K562 (cell line): Measurements from ENCODE around the gene CCDC137. TPM values are rescaled to one million over a fixed set of nuclear protein-coding genes. Genes with fewer than 3 reads are reported as not detected.

ENCODE experiments used
- CREB1 ChIP-seq, 2 experiments: sonication (generic) in 1 of 2; formaldehyde crosslinking in 1 of 2; IDR thresholded peaks; 2 replicates each; pipeline versions ENCODE4 v1.6.1 to v1.8.0; 2012 to 2022; ENCODE audit warnings: inconsistent platforms in 1 of 2, mild to moderate bottlenecking in 1 of 2, missing genetic modification reagents in 1 of 2, moderate library complexity in 1 of 2
- DPF2 ChIP-seq: fragments of 450-650 bp; IDR thresholded peaks from 2 replicates; pipeline ENCODE4 v1.6.1; 2016
- FUS ChIP-seq: fragments of 200-400 bp; formaldehyde crosslinking; optimal IDR thresholded peaks from 2 replicates; pipeline ENCODE3; 2017; ENCODE audit warnings: low read depth, low read length
- LEF1 ChIP-seq: fragments of 450-650 bp; IDR thresholded peaks from 2 replicates; pipeline ENCODE4 v1.6.1; 2016; ENCODE audit warnings: mild to moderate bottlenecking
- SAFB2 ChIP-seq: fragments of 200-400 bp; formaldehyde crosslinking; IDR thresholded peaks from 2 replicates; pipeline ENCODE4 v1.6.1; 2018; ENCODE audit warnings: borderline replicate concordance, low read length, low read depth, moderate library complexity; ENCODE audit not compliant: severe bottlenecking
- SIX5 ChIP-seq, 2 experiments: IDR thresholded peaks; 2 replicates each; pipeline ENCODE4 v1.6.1; 2011; ENCODE audit warnings: low read length in 2 of 2, borderline replicate concordance in 1 of 2, low read depth in 1 of 2, mild to moderate bottlenecking in 1 of 2, moderate library complexity in 1 of 2; ENCODE audit not compliant: insufficient read depth in 1 of 2
- SLC30A9 ChIP-seq: fragments of 250-450 bp; sonication (Bioruptor Pico); IDR thresholded peaks from 2 replicates; pipeline ENCODE4 v1.8.0; 2022; ENCODE audit warnings: mild to moderate bottlenecking, moderate library complexity
- SRSF7 ChIP-seq: fragments of 200-400 bp; formaldehyde crosslinking; optimal IDR thresholded peaks from 2 replicates; pipeline ENCODE3; 2017; ENCODE audit warnings: mild to moderate bottlenecking, low read depth, low read length
- TGIF2 ChIP-seq: sonication (generic); formaldehyde crosslinking; IDR thresholded peaks from 2 replicates; pipeline ENCODE4 v1.8.1; 2022; ENCODE audit warnings: mild to moderate bottlenecking, missing genetic modification reagents, moderate library complexity
- ZNF23 ChIP-seq: fragments of 250-450 bp; sonication (Bioruptor Pico); IDR thresholded peaks from 2 replicates; pipeline ENCODE4 v1.4.0; 2020; ENCODE audit warnings: mild to moderate bottlenecking
- polyA plus RNA-seq, 8 experiments: library from polyadenylated mRNA; depleted of rRNA in 4 of 8; stranded (reverse) in 5 of 8; unstranded in 3 of 8; fragments of >200 nt; fragmentation: Nextera tagmentation in 2 of 8; fragmentation: Illumina TruSeq in 1 of 8; extraction: Ambion mirVana in 2 of 8; extraction: Trizol in 1 of 8; gene quantifications; 2 replicates each; pipeline versions ENCODE4 v1.2.1 to v1.2.3, GENCODE V29; 2011 to 2014; ENCODE audit warnings: inconsistent platforms in 1 of 8, missing spikeins in 1 of 8
- total RNA-seq, 7 experiments: library from RNA; depleted of rRNA in 6 of 7; stranded (reverse); fragments of >200 nt in 6 of 7; fragmentation: Illumina TruSeq in 2 of 7; extraction: Trizol in 2 of 7; gene quantifications; 2 replicates each; pipeline versions ENCODE4 v1.2.1 to v1.2.3, GENCODE V29; 2011 to 2021; ENCODE audit warnings: low replicate concordance in 1 of 7
- TF ChIP-seq, protein P1 (sequence below): sonication (generic); formaldehyde crosslinking; IDR thresholded peaks from 2 replicates; pipeline ENCODE4 v1.8.0; 2022; ENCODE audit warnings: mild to moderate bottlenecking, missing genetic modification reagents
- TF ChIP-seq, protein P2 (sequence below), 2 experiments: fragments of 450-650 bp; IDR thresholded peaks; 2 replicates each; pipeline ENCODE4 v1.6.1; 2018; ENCODE audit warnings: mild to moderate bottlenecking in 2 of 2, low read depth in 1 of 2; ENCODE audit not compliant: partially characterized antibody in 2 of 2
- TF ChIP-seq, protein P3 (sequence below): fragments of 450-650 bp; formaldehyde crosslinking; IDR thresholded peaks from 2 replicates; pipeline ENCODE4 v1.4.0; 2020; ENCODE audit warnings: mild to moderate bottlenecking, moderate library complexity
- TF ChIP-seq, protein P4 (sequence below): sonication (generic); formaldehyde crosslinking; IDR thresholded peaks from 2 replicates; pipeline ENCODE4 v1.8.1; 2023; ENCODE audit warnings: mild to moderate bottlenecking, missing genetic modification reagents
- TF ChIP-seq, protein P5 (sequence below): sonication (generic); formaldehyde crosslinking; IDR thresholded peaks from 2 replicates; pipeline ENCODE4 v1.8.1; 2023; ENCODE audit warnings: mild to moderate bottlenecking, missing genetic modification reagents

CCDC137 gene
- total and polyA plus RNA-seq, 9 of the 15 experiments (the other 6 are each of a cell fraction or from before 2014, with no cell fraction given), result 2.3 to 68.1 (median 38.3) TPM

DNA sequence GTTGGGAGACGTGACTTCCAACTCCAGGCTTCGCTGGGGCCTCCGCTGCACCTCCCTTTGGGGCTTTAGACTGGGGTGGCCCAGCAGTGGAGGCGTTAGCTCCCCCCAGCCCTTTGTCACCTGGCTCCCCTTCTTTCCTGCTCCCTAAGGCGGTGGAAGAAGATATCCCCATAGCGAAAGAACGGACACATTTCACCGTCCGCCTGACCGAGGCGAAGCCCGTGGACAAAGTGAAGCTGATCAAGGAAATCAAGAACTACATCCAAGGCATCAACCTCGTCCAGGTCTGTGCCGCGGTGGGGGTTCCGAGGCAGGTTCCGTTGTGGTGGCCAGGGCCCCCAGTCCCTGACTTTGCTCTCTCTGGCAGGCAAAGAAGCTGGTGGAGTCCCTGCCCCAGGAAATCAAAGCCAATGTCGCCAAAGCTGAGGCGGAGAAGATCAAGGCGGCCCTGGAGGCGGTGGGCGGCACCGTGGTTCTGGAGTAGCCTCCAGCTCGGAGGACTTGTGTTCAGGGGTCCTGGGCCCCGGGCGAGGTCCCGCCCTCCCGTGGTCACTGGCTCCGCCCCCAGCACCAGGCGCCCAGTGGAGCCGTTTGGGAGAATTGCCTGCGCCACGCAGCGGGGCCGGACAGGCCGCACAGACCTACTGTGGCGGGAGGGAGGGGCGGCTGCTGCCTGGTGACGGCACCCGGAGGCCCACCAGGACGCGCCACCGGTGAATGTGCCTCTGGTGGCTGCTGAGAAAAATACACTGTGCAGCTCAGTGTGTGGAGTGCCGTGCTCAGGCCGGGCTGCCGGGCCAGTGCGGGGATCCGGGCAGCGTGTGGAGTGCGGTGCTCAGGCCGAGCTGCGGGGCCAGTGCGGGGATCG is 40.5 kb downstream of the CCDC137 start (continued):
- TF ChIP-seq LEF1 (no peak), TGIF2 (CRISPR knock-in tag) (no peak), CREB1 (IDR thresholded peaks at IDR 0.05) (no peak), CREB1 (CRISPR knock-in tag; IDR thresholded peaks at IDR 0.05) (no peak), ZNF23 (CRISPR knock-in tag) (no peak), SLC30A9 (CRISPR knock-in tag) (no peak), FUS (no peak), DPF2 (no peak), SRSF7 (no peak), SAFB2 (no peak), SIX5 (IDR thresholded peaks at IDR 0.05; ENCODE audit: borderline replicate concordance in 1 of 2, insufficient read depth in 1 of 2, low read depth in 1 of 2, low read length in 2 of 2) (no peak)
- TF ChIP-seq, protein P1, sequence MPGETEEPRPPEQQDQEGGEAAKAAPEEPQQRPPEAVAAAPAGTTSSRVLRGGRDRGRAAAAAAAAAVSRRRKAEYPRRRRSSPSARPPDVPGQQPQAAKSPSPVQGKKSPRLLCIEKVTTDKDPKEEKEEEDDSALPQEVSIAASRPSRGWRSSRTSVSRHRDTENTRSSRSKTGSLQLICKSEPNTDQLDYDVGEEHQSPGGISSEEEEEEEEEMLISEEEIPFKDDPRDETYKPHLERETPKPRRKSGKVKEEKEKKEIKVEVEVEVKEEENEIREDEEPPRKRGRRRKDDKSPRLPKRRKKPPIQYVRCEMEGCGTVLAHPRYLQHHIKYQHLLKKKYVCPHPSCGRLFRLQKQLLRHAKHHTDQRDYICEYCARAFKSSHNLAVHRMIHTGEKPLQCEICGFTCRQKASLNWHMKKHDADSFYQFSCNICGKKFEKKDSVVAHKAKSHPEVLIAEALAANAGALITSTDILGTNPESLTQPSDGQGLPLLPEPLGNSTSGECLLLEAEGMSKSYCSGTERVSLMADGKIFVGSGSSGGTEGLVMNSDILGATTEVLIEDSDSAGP (CRISPR knock-in tag), result no peak
- TF ChIP-seq, protein P2, sequence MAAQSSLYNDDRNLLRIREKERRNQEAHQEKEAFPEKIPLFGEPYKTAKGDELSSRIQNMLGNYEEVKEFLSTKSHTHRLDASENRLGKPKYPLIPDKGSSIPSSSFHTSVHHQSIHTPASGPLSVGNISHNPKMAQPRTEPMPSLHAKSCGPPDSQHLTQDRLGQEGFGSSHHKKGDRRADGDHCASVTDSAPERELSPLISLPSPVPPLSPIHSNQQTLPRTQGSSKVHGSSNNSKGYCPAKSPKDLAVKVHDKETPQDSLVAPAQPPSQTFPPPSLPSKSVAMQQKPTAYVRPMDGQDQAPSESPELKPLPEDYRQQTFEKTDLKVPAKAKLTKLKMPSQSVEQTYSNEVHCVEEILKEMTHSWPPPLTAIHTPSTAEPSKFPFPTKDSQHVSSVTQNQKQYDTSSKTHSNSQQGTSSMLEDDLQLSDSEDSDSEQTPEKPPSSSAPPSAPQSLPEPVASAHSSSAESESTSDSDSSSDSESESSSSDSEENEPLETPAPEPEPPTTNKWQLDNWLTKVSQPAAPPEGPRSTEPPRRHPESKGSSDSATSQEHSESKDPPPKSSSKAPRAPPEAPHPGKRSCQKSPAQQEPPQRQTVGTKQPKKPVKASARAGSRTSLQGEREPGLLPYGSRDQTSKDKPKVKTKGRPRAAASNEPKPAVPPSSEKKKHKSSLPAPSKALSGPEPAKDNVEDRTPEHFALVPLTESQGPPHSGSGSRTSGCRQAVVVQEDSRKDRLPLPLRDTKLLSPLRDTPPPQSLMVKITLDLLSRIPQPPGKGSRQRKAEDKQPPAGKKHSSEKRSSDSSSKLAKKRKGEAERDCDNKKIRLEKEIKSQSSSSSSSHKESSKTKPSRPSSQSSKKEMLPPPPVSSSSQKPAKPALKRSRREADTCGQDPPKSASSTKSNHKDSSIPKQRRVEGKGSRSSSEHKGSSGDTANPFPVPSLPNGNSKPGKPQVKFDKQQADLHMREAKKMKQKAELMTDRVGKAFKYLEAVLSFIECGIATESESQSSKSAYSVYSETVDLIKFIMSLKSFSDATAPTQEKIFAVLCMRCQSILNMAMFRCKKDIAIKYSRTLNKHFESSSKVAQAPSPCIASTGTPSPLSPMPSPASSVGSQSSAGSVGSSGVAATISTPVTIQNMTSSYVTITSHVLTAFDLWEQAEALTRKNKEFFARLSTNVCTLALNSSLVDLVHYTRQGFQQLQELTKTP (IDR thresholded peaks at IDR 0.05; ENCODE audit: low read depth in 1 of 2, partially characterized antibody in 2 of 2), result no peak
- TF ChIP-seq, protein P3, sequence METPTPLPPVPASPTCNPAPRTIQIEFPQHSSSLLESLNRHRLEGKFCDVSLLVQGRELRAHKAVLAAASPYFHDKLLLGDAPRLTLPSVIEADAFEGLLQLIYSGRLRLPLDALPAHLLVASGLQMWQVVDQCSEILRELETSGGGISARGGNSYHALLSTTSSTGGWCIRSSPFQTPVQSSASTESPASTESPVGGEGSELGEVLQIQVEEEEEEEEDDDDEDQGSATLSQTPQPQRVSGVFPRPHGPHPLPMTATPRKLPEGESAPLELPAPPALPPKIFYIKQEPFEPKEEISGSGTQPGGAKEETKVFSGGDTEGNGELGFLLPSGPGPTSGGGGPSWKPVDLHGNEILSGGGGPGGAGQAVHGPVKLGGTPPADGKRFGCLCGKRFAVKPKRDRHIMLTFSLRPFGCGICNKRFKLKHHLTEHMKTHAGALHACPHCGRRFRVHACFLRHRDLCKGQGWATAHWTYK (CRISPR knock-in tag), result no peak
- TF ChIP-seq, protein P4, sequence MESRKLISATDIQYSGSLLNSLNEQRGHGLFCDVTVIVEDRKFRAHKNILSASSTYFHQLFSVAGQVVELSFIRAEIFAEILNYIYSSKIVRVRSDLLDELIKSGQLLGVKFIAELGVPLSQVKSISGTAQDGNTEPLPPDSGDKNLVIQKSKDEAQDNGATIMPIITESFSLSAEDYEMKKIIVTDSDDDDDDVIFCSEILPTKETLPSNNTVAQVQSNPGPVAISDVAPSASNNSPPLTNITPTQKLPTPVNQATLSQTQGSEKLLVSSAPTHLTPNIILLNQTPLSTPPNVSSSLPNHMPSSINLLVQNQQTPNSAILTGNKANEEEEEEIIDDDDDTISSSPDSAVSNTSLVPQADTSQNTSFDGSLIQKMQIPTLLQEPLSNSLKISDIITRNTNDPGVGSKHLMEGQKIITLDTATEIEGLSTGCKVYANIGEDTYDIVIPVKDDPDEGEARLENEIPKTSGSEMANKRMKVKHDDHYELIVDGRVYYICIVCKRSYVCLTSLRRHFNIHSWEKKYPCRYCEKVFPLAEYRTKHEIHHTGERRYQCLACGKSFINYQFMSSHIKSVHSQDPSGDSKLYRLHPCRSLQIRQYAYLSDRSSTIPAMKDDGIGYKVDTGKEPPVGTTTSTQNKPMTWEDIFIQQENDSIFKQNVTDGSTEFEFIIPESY (CRISPR knock-in tag), result peak; percentile 97
- TF ChIP-seq, protein P5, sequence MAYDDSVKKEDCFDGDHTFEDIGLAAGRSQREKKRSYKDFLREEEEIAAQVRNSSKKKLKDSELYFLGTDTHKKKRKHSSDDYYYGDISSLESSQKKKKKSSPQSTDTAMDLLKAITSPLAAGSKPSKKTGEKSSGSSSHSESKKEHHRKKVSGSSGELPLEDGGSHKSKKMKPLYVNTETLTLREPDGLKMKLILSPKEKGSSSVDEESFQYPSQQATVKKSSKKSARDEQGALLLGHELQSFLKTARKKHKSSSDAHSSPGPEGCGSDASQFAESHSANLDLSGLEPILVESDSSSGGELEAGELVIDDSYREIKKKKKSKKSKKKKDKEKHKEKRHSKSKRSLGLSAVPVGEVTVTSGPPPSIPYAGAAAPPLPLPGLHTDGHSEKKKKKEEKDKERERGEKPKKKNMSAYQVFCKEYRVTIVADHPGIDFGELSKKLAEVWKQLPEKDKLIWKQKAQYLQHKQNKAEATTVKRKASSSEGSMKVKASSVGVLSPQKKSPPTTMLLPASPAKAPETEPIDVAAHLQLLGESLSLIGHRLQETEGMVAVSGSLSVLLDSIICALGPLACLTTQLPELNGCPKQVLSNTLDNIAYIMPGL (CRISPR knock-in tag), result 0 out of 2 replicates have a peak, but pooled peaks have one; percentile 27
